GM12865 (cell line): Measurements from ENCODE around the gene STOML3.

Experiments
- DNase-seq: peaks from one replicate; pipeline ENCODE4 v3.0.0; 2010; ENCODE audit warnings: low read depth
- H3K4me3 ChIP-seq: 2 replicates; pipeline ENCODE4 v1.5.1; 2011; ENCODE audit warnings: mild to moderate bottlenecking, low read depth, low read length, control low read depth
- TF ChIP-seq, protein P1 (sequence below): IDR thresholded peaks from 2 replicates; pipeline ENCODE4 v1.5.1; 2011; ENCODE audit warnings: low read length, control low read depth, low read depth, inconsistent platforms; ENCODE audit not compliant: insufficient read depth; ENCODE audit errors: missing control alignments

The STOML3 gene, protein sequence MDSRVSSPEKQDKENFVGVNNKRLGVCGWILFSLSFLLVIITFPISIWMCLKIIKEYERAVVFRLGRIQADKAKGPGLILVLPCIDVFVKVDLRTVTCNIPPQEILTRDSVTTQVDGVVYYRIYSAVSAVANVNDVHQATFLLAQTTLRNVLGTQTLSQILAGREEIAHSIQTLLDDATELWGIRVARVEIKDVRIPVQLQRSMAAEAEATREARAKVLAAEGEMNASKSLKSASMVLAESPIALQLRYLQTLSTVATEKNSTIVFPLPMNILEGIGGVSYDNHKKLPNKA

DNA sequence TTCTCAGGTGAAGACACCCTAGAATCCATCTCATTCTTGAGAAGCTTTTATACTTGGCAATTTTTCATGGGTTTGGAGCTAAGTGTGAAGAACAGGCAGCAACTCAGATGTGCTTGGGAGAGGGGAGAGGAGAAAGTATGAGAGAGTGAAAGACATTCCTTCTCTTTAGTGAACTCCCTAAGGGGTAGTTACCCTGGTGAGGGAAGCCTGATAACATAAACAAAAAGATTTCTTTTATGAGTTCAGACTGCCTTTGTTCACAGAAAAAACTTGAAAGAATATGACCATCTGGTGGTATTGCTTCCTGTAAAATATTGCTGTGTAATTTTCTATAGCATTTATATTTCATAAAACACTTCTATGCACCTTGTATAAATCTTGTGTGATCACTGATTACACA is at the start of gene STOML3:
Gene STOML3 (minus strand): TSS at position 139 of the 400 bp plus-strand sequence. CDS start 110 bp downstream, at position 29.
- TF ChIP-seq, protein P1, sequence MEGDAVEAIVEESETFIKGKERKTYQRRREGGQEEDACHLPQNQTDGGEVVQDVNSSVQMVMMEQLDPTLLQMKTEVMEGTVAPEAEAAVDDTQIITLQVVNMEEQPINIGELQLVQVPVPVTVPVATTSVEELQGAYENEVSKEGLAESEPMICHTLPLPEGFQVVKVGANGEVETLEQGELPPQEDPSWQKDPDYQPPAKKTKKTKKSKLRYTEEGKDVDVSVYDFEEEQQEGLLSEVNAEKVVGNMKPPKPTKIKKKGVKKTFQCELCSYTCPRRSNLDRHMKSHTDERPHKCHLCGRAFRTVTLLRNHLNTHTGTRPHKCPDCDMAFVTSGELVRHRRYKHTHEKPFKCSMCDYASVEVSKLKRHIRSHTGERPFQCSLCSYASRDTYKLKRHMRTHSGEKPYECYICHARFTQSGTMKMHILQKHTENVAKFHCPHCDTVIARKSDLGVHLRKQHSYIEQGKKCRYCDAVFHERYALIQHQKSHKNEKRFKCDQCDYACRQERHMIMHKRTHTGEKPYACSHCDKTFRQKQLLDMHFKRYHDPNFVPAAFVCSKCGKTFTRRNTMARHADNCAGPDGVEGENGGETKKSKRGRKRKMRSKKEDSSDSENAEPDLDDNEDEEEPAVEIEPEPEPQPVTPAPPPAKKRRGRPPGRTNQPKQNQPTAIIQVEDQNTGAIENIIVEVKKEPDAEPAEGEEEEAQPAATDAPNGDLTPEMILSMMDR = no peak
- no peak within 1 kb of the TSS for H3K4me3 ChIP-seq
- DNase-seq = no peak

DNA sequence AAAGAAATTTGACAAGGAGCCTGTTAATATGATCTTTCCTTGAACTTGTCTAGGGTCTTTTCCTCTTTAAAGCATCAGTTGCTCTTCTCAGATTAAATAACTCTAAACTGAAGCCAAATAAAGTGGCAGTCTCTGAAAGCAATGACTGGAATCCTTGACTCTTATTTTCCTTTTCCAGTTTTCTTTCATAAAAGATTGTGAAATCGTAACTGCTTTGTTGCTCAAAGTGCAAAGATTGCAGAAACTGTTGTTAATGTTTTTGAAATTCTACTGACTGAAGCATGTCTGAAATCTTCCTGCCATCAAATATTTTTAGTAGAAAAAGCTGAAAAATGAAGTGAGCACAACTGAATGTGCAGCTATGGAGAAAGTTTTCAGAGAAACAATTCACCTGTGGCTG is 49.6 kb upstream of the STOML3 start:
- DNase-seq = no peak
- TF ChIP-seq, protein P1 = no peak
- H3K4me3 ChIP-seq = no peak overlapping the region

DNA sequence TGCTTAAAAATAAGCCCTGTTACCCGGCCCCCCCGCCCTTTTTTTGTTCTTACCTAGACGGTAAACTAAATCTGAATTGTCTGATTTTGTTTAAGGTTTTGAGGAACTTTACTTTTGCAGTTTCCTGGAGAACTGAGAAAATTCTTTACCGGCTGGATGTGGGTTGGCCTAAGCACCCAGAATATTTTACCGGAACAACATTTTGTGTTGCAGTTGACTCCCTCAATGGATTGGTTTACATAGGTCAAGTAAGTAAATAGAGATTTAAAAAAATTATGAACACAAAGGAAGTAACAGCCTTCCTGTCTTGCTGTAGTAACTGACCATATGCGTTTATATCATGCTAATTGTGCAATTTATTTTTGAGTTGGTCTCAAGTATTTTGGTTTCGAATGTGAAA is 48.4 kb upstream of the STOML3 start:
- peak; percentile 46 for DNase-seq
- peak overlapping the region; percentile 84 for H3K4me3 ChIP-seq
- TF ChIP-seq, protein P1 = no peak

DNA sequence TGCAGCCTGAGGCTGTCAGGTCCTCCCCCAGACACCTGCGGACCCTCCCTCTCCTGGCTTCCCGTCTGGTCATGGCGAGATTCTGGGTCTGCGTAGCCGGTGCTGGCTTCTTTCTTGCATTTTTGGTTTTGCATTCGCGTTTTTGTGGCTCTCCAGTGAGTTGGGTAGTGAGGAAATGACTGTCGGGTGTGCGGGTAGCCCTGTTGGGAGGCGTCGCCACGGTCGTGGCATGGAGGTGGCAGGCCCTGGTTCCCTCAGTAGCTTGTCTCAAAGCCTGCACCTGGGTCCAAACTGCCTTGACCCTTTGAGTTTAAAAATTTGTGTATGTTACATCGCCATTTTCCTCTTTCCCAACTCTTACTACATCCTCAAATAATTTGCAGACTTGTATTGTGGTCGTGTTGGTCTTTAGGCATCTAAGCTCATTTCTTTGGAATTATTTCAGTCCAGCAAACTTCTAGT is 48.0 kb upstream of the STOML3 start:
- peak overlapping the region; percentile 84 for H3K4me3 ChIP-seq
- TF ChIP-seq, protein P1 = no peak
- peak; percentile 73 for DNase-seq

DNA sequence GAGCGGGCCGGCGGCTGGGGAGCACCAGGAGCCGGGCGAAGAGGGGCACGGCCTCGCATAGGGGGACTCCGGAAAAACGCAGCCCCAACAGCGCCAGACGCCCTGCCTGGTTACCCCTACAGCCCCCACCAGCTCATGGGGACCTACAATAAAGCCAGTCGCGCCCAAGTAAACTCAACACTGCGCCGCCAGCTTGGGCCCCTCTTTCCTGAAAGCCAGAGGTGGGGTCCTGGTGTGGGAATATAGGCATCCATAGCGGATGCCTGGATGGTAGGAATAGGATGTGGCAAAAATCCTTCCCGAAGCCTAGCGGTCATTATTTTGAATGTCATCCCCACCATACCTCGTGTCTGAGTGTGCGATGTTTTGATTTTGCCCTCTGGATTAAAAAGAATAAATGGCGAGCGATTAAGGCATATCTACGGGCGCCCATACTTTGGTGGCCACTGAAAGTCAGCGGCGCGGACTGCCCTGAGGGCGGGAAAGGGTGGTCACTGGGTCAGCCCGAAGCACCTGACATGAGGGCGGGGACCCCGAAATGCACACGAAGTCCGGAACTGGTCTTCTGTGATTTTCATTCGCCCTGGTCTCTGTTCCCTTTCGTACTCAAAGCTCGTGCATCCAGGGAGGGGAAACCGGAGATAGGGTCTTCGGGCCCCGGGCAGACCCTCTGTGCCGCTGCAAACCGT is 47.4 kb upstream of the STOML3 start, which contains the start of the genes NHLRC3 and PROSER1:
Gene NHLRC3 (plus strand): TSS at position 577 of the 689 bp plus-strand sequence. CDS start 184 bp downstream, outside the sequence.
Gene PROSER1 (minus strand): TSS at position 210 of the 689 bp plus-strand sequence. CDS start 847 bp downstream, outside the sequence.
- TF ChIP-seq, protein P1 = no peak
- DNase-seq = peak; percentile 94
- H3K4me3 ChIP-seq = peak within 1 kb of the TSS; percentile 84

DNA sequence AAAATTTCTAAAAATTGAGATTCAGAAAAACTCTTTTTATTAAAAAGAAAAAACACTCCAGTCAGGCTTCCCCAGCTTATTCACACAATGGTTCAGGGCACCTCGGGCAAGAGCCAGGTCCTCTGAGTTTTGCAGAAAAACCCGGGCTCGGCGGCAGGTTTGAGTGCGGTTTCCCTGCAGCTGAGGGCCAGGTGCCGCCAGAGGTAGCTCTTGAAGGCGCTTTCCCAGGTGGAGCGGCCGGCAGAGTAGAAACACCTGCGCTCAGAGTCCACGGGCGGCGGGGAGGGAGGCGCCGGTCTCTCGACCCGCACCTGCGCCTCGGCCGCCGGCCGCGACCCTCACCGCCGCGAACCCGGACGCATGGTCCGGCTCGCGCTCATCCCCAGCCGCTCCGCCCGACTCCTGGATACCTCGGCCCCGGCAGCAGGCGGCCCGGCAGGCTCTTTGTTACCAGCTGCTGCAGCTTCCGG is 46.8 kb upstream of the STOML3 start:
- H3K4me3 ChIP-seq = peak overlapping the region; percentile 84
- DNase-seq = no peak
- TF ChIP-seq, protein P1 = no peak
